Effector memory CD8-positive, alpha-beta T cell (primary cell): ENCODE data around the gene PKP2.
"Not testable (repeated sequence)": the region's sequence is repeated elsewhere in the genome, so short reads cannot be mapped to it uniquely, and the experiment has no call there.

Source experiments
- ATAC-seq: fragments of 150-1000 bp; cut with Tn5 transposase; replicated peaks from 2 replicates; pipeline ENCODE4 v1.10.0; 2021; ENCODE audit warnings: mild to moderate bottlenecking, moderate library complexity
- DNase-seq, 3 experiments: peaks; one replicate each; pipeline ENCODE4 v3.0.0; 2021
- H3K27ac Mint-ChIP-seq, 2 donors: one replicate each; pipeline ENCODE4 v1.8.0; 2022; ENCODE audit warnings: mild to moderate bottlenecking in 2 of 2, mixed read lengths in 2 of 2, moderate library complexity in 2 of 2
- H3K27me3 Mint-ChIP-seq, 2 donors: one replicate each; pipeline ENCODE4 v1.8.0; 2022; ENCODE audit warnings: mixed read lengths in 2 of 2
- H3K36me3 Mint-ChIP-seq: one replicate; pipeline ENCODE4 v1.8.0; 2022; ENCODE audit warnings: mild to moderate bottlenecking, moderate library complexity, mixed read lengths; ENCODE audit not compliant: insufficient read depth
- H3K4me1 Mint-ChIP-seq, 2 donors: one replicate each; pipeline ENCODE4 v1.8.0; 2022; ENCODE audit warnings: low read depth in 2 of 2, mixed read lengths in 2 of 2
- H3K4me3 Mint-ChIP-seq, 2 donors: one replicate each; pipeline ENCODE4 v1.8.0; 2022; ENCODE audit warnings: mild to moderate bottlenecking in 2 of 2, mixed read lengths in 2 of 2, moderate library complexity in 2 of 2
- H3K9me3 Mint-ChIP-seq, 2 donors: one replicate each; pipeline ENCODE4 v1.8.0; 2022; ENCODE audit warnings: mixed read lengths in 2 of 2

Gene PKP2

DNA sequence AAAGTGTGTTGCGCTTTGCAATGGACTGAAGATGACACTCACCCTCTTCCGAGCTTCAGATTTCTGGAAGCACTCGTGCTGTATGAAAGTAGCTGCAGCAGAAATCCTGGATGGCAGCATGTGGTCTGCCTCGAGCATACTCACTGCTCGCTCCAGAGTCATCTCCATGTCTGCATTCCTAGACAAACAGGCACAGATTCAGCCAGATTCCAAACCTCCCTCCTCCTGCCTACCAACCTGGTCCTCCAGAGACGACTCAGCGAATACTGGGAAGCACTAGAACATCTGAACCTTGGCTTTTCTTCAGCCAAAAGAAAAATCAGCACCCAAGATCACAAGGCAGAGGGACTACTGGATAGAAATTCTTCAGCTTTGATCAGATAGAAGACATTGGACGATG lies 27.7 kb downstream of the PKP2 start:
- Mint-ChIP-seq H3K27ac (no peak overlapping the region), H3K9me3 (no peaks in the 10 kb centered on the region), H3K4me1 (no peaks in the 10 kb centered on the region), H3K36me3 (no peaks in the 10 kb centered on the region), H3K4me3 (no peak overlapping the region), H3K27me3 (no peaks in the 10 kb centered on the region)
- DNase-seq (no peak), ATAC-seq (no peak)

DNA sequence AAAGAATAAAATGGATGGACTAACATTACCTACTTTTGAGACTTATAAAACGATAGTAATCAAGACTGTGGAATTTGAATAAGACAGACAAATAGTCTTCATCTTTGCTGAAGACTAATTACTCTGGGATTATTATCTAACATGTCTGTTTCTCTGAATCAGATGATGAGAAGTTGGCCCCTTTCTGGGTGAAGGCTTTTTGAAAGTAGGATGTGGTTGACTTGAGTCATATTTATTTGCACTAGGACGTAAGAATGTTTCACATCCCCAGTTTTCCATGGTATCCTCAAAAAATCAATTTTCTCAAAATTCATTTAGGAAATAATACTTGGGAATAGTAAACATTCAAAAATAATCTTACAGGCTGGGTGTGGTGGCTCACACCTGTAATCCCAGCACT lies 31.8 kb downstream of the PKP2 start:
- Mint-ChIP-seq H3K27ac (no peak overlapping the region), H3K9me3 (no peaks in the 10 kb centered on the region), H3K36me3 (no peaks in the 10 kb centered on the region), H3K4me1 (no peaks in the 10 kb centered on the region), H3K27me3 (peaks cover 0 to 7% of the 10 kb centered on the region in 2 donors), H3K4me3 (no peak overlapping the region)
- ATAC-seq (no peak), DNase-seq (no peak)

DNA sequence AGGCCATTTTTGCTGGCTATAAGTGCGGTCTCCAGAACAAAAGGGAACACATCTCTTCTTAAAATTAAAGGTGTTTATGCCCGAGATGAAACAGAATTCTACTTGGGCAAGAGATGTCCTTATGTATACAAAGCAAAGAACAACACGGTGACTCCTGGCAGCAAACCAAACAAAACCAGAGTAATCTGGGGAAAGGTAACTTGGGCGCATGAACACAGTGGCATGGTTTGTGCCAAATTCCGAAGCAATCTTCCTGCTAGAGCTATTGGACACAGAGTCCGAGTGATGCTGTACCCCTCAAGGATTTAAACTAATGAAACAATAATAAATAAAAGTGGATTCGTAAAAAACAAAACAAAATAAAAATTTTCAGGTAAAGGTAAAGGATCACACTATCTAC lies 33.4 kb downstream of the PKP2 start:
- H3K9me3 Mint-ChIP-seq = no peaks in the 10 kb centered on the region
- no peaks in the 10 kb centered on the region for H3K36me3 Mint-ChIP-seq
- H3K4me1 Mint-ChIP-seq = no peaks in the 10 kb centered on the region
- H3K27ac Mint-ChIP-seq = no peak overlapping the region
- ATAC-seq (no peak), DNase-seq (no peak)
- peaks cover 0 to 7% of the 10 kb centered on the region in 2 donors for H3K27me3 Mint-ChIP-seq
- H3K4me3 Mint-ChIP-seq = no peak overlapping the region

- H3K27me3 Mint-ChIP-seq, H3K36me3 Mint-ChIP-seq, H3K27ac Mint-ChIP-seq, H3K4me3 Mint-ChIP-seq, H3K9me3 Mint-ChIP-seq, H3K4me1 Mint-ChIP-seq, ATAC-seq, DNase-seq: not testable (repeated sequence)
These were observed 34.9 kb downstream of the PKP2 start for GRCh38 chr12:32861658-32862057.

- ATAC-seq (no peak), DNase-seq (no peak)
- Mint-ChIP-seq H3K27me3 (peaks cover under 1 to 7% of the 10 kb centered on the region in 2 donors), H3K4me3 (no peak overlapping the region), H3K27ac (no peak overlapping the region), H3K36me3 (no peaks in the 10 kb centered on the region), H3K9me3 (no peaks in the 10 kb centered on the region), H3K4me1 (no peaks in the 10 kb centered on the region)
These were observed 36.4 kb downstream of the PKP2 start for GRCh38 chr12:32860192-32860591.

DNA sequence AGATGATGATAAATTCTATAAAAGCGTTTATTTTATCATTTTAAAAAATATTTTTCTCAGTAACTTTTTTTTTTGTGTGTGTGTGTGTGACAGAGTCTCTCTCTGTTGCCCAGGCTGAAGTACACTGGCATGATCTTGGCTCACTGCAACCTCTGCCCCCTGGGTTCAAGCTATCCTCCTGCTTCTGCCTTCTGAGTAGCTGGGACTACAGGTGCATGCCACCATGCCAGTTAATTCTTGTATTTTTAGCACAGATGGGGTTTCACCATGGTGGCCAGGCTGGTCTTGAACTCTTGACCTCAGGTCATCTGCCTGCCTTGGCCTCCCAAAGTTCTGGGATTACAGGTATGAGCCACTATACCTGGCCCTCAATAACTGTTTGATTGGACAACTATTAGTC lies 37.2 kb downstream of the PKP2 start:
- no peak overlapping the region for H3K27ac Mint-ChIP-seq
- no peaks in the 10 kb centered on the region for H3K36me3 Mint-ChIP-seq
- H3K9me3 Mint-ChIP-seq = no peaks in the 10 kb centered on the region
- no peaks in the 10 kb centered on the region for H3K4me1 Mint-ChIP-seq
- DNase-seq (no peak), ATAC-seq (no peak)
- H3K27me3 Mint-ChIP-seq = peaks cover 9 to 12% of the 10 kb centered on the region in 2 donors
- no peak overlapping the region for H3K4me3 Mint-ChIP-seq

DNA sequence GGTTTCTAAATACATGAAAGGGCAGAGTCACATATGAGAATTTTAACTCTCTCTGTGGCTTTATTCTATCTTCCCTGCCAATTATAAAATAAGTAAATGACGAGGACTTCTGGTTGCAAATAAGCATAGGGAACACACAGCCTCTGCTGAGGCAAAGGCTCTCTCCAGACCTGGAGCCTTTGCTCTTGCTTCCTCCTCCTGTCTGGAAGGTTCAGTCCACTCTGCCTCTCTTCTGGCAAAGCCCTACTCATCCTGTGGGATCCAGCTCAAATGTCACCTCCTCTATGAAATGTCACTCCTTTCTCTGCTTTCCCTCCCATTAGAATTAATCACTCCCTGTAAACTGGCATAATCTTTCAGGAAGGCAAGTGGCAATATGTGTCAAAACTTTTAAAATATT lies 41.9 kb downstream of the PKP2 start:
- Mint-ChIP-seq H3K4me3 (no peak overlapping the region), H3K36me3 (peaks cover 3% of the 10 kb centered on the region), H3K27ac (no peak overlapping the region), H3K4me1 (no peaks in the 10 kb centered on the region), H3K27me3 (peaks cover 5 to 13% of the 10 kb centered on the region in 2 donors), H3K9me3 (no peaks in the 10 kb centered on the region)
- DNase-seq (no peak), ATAC-seq (no peak)

GRCh38 chr12:32854097-32854496 lies 42.5 kb downstream of the PKP2 start:
- no peaks in the 10 kb centered on the region for H3K9me3 Mint-ChIP-seq
- no peak for ATAC-seq
- DNase-seq = no peak
- H3K27ac Mint-ChIP-seq = no peak overlapping the region
- no peaks in the 10 kb centered on the region for H3K4me1 Mint-ChIP-seq
- H3K27me3 Mint-ChIP-seq = peaks cover 5 to 13% of the 10 kb centered on the region in 2 donors
- no peak overlapping the region for H3K4me3 Mint-ChIP-seq
- H3K36me3 Mint-ChIP-seq = peaks cover 3% of the 10 kb centered on the region

DNA sequence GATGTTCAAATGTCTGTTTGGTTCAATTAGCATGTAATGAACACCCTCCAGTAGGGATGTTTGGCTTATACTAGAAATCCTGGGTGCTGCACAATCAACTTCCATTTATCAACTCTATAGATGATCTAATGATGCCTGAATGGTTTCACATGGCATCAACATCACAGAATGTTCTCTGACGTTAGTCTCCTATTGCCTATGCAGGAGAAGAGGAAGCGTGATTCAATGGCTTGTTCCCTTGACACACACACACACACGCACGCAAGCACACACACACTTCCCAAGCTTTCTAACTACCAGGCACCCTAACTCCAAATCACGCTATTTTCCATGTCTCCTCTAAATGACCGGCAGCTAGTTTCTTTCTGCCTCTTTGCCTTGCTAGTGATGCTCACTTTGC lies 49.3 kb downstream of the PKP2 start:
- no peak for DNase-seq
- Mint-ChIP-seq H3K4me3 (no peak overlapping the region), H3K27me3 (no peaks in the 10 kb centered on the region), H3K36me3 (peaks cover 3% of the 10 kb centered on the region), H3K4me1 (no peaks in the 10 kb centered on the region), H3K27ac (no peak overlapping the region), H3K9me3 (no peaks in the 10 kb centered on the region)
- ATAC-seq = no peak

DNA sequence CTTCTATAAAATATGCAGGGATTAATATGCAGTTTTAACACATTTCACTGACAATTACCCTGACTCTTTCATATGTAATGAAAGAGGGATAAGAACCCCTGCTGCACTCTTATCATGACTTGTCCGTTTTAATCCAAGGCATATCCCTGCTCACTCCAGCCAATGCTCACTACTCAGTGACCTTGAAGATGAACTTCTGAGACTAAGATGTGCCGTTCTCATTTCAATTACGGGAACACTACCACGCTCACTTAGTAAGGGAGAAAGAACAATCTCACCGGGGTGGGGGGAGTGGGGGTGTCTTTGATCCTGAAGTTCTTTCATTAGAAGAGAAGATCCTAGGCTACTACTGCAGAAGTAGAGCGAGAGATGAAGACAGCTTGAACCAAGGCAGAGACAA lies 50.5 kb downstream of the PKP2 start:
- H3K27ac Mint-ChIP-seq = no peak overlapping the region
- no peak for ATAC-seq
- no peaks in the 10 kb centered on the region for H3K36me3 Mint-ChIP-seq
- no peak overlapping the region for H3K4me3 Mint-ChIP-seq
- no peak for DNase-seq
- H3K9me3 Mint-ChIP-seq = no peaks in the 10 kb centered on the region
- H3K27me3 Mint-ChIP-seq = no peaks in the 10 kb centered on the region
- H3K4me1 Mint-ChIP-seq = no peaks in the 10 kb centered on the region

DNA sequence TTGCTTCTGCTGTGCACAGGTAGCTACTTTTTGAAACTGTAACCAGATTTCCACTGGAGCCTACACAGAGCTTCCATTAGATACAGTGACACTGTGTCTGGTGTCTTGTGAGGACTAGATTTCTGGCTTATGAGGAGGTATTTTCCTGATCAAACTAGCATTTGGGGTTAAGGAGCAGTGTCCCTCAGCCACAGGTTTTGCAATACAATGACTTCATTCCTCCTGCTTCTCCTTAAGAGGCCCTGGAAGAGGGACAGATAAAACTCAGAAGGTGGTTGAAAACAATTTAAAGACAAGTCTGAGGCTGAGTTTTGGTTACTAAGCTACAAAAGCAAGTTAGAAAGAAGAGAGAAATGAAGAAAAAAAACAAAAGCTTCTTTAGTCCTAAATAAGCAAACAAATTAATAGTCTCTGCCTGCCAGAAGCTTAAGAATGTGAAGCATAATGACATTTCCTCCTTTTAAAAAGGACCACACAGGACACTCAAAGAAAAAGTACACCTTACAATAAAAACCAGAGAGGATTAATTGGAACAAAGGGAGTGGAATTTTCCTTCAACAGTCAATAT lies 53.0 kb downstream of the PKP2 start:
- ATAC-seq (no peak), DNase-seq (no peak)
- Mint-ChIP-seq H3K9me3 (no peaks in the 10 kb centered on the region), H3K36me3 (no peaks in the 10 kb centered on the region), H3K27ac (no peak overlapping the region), H3K4me1 (no peaks in the 10 kb centered on the region), H3K27me3 (no peaks in the 10 kb centered on the region), H3K4me3 (no peak overlapping the region)

DNA sequence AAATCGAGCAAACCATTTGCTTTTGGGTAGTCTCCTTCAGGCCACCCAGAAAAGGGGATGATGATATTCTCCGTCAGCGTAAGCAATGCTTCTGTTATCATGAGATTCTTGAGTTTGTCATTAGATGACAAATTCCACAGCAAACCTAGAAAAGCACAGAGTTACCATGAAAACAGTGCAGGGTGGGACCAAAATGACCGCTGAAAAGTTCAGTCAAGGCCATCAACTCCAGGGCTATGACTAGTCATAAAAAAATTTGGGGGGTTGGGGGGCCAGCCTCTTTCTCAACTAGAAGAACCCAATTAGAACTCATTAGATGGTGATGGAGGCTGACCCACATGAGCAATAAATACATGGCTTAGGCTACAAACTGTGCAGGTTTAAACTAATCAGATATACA lies 55.5 kb downstream of the PKP2 start:
- ATAC-seq = no peak
- Mint-ChIP-seq H3K27ac (no peak overlapping the region), H3K9me3 (peaks cover 0 to 6% of the 10 kb centered on the region in 2 donors), H3K4me3 (no peak overlapping the region), H3K36me3 (no peaks in the 10 kb centered on the region), H3K4me1 (no peaks in the 10 kb centered on the region), H3K27me3 (no peaks in the 10 kb centered on the region)
- DNase-seq = no peak

- H3K4me3 Mint-ChIP-seq = no peak overlapping the region
- no peaks in the 10 kb centered on the region for H3K27me3 Mint-ChIP-seq
- ATAC-seq = no peak
- DNase-seq = no peak
- peaks cover 0 to 6% of the 10 kb centered on the region in 2 donors for H3K9me3 Mint-ChIP-seq
- no peaks in the 10 kb centered on the region for H3K36me3 Mint-ChIP-seq
- H3K27ac Mint-ChIP-seq = no peak overlapping the region
- H3K4me1 Mint-ChIP-seq = no peaks in the 10 kb centered on the region
These were observed 56.7 kb downstream of the PKP2 start for GRCh38 chr12:32839828-32840227.

GRCh38 chr12:32837974-32838373 lies 58.6 kb downstream of the PKP2 start:
- DNase-seq (no peak), ATAC-seq (no peak)
- Mint-ChIP-seq H3K36me3 (no peaks in the 10 kb centered on the region), H3K27ac (no peak overlapping the region), H3K9me3 (peaks cover 0 to 6% of the 10 kb centered on the region in 2 donors), H3K27me3 (no peaks in the 10 kb centered on the region), H3K4me3 (no peak overlapping the region), H3K4me1 (no peaks in the 10 kb centered on the region)

DNA sequence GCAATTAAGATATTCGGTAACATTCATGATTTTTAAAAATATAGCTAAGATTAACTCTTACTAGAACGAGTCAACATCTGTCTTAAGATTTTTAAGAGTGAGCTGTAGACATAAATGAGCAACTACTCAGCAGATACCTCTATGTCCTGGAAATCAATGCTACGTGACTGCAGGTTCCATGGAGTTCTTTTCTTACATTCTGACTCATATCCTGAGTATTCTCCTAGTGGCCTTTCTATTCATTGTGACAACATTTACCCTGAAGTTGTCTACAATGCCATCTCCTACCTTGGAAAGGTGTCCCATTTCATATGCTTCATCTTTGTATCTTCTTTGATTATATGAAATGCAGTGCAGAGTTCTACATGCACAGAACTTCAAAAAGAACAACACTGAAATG lies 59.9 kb downstream of the PKP2 start:
- H3K4me1 Mint-ChIP-seq = no peaks in the 10 kb centered on the region

More for the DNA sequence above, 59.9 kb downstream of the PKP2 start:
- DNase-seq = no peak
- H3K27me3 Mint-ChIP-seq = no peaks in the 10 kb centered on the region
- H3K9me3 Mint-ChIP-seq = peaks cover 0 to 6% of the 10 kb centered on the region in 2 donors
- H3K27ac Mint-ChIP-seq = no peak overlapping the region
- no peak for ATAC-seq
- H3K36me3 Mint-ChIP-seq = no peaks in the 10 kb centered on the region
- no peak overlapping the region for H3K4me3 Mint-ChIP-seq
